H1 (cell line): ENCODE measurements around the gene EIF1AY. TPM values are rescaled to one million over a fixed set of nuclear protein-coding genes. Genes with fewer than 3 reads are reported as not detected.

Experiments used
- CTCF ChIA-PET: fragments of 300-600 bp; sonication (Branson Sonifier 250); formaldehyde crosslinking; loops from one replicate; lab custom pipeline; 2021; ENCODE audit not compliant: partially characterized antibody; lab: Charles Lee
- POLR2A ChIA-PET: fragments of 300-600 bp; sonication (Branson Sonifier 250); formaldehyde crosslinking; loops from one replicate; lab custom pipeline; 2021; ENCODE audit warnings: inconsistent platforms; ENCODE audit not compliant: partially characterized antibody; lab: Charles Lee
- DNase-seq, 2 experiments: peaks; one replicate each; pipeline versions ENCODE4 v3.0.0 to v3.0.0-alpha.2; 2010 to 2022; ENCODE audit warnings: low spot score in 2 of 2, low read depth in 1 of 2, mixed read lengths in 1 of 2
- FAIRE-seq: peaks from 2 replicates; lab custom pipeline; 2011; peaks lifted over from hg19 to GRCh38; lab: Jason Lieb, UNC
- H2AFZ ChIP-seq: 2 replicates; pipeline ENCODE4 v1.8.1; 2012; ENCODE audit warnings: low read length, inconsistent platforms
- H2AK5ac ChIP-seq: 2 replicates; pipeline ENCODE4 v1.6.1; 2013; ENCODE audit warnings: low read depth, low read length
- H2BK120ac ChIP-seq: replicated peaks from 2 replicates; pipeline ENCODE3; 2013; ENCODE audit warnings: low read depth, low read length, inconsistent platforms
- H2BK12ac ChIP-seq: 2 replicates; pipeline ENCODE4 v1.6.1; 2013; ENCODE audit warnings: low read depth, low read length
- H2BK15ac ChIP-seq: 2 replicates; pipeline ENCODE4 v1.6.1; 2013; ENCODE audit warnings: low read length
- H2BK20ac ChIP-seq: 2 replicates; pipeline ENCODE4 v1.6.1; 2013; ENCODE audit warnings: low read length
- H2BK5ac ChIP-seq: 2 replicates; pipeline ENCODE4 v1.6.1; 2013; ENCODE audit warnings: low read depth, low read length
- H3K14ac ChIP-seq: 2 replicates; pipeline ENCODE4 v1.6.1; 2013; ENCODE audit warnings: inconsistent platforms; ENCODE audit not compliant: insufficient read length
- H3K18ac ChIP-seq: 2 replicates; pipeline ENCODE4 v1.6.1; 2013; ENCODE audit warnings: low read length; ENCODE audit errors: extremely low read depth
- H3K23ac ChIP-seq: 2 replicates; pipeline ENCODE4 v1.6.1; 2013; ENCODE audit warnings: inconsistent platforms; ENCODE audit not compliant: insufficient read length
- H3K23me2 ChIP-seq: 2 replicates; pipeline ENCODE4 v1.6.1; 2013; ENCODE audit warnings: low read depth, low read length
- H3K27ac ChIP-seq: 2 replicates; pipeline ENCODE4 v1.6.1; 2011; ENCODE audit warnings: low read depth, low read length, inconsistent platforms
- H3K27me3 ChIP-seq, 4 experiments: replicated peaks in 1 of 4; 1 replicate in 1 of 4; 2 replicates in 3 of 4; pipeline versions ENCODE4 v1.6.1 to v1.8.1; 2011 to 2013; ENCODE audit warnings: low read length in 3 of 4, mild to moderate bottlenecking in 3 of 4, inconsistent platforms in 2 of 4, mixed read lengths in 2 of 4, moderate library complexity in 1 of 4; ENCODE audit not compliant: control insufficient read depth in 3 of 4, insufficient read depth in 3 of 4; ENCODE audit errors: extremely low read depth in 1 of 4
- H3K36me3 ChIP-seq, 4 experiments: 2 replicates each; pipeline versions ENCODE4 v1.6.1 to v1.8.1; 2011 to 2013; ENCODE audit warnings: mild to moderate bottlenecking in 4 of 4, low read length in 3 of 4, moderate library complexity in 2 of 4, control low read depth in 1 of 4, inconsistent platforms in 1 of 4; ENCODE audit not compliant: insufficient read depth in 4 of 4, control insufficient read depth in 2 of 4
- H3K4ac ChIP-seq: replicated peaks from 2 replicates; pipeline ENCODE3; 2013; ENCODE audit warnings: low read length, low read depth, mixed read lengths, inconsistent platforms; ENCODE audit not compliant: insufficient read length
- H3K4me1 ChIP-seq, 4 experiments: replicated peaks in 1 of 4; 1 replicate in 1 of 4; 2 replicates in 3 of 4; pipeline versions ENCODE4 v1.6.1 to v1.8.1; 2011 to 2013; ENCODE audit warnings: low read length in 3 of 4, inconsistent platforms in 2 of 4, mixed read lengths in 1 of 4; ENCODE audit not compliant: insufficient read depth in 4 of 4, control insufficient read depth in 3 of 4
- H3K4me2 ChIP-seq, 2 experiments: 2 replicates each; pipeline versions ENCODE4 v1.6.1 to v1.8.1; 2011 to 2013; ENCODE audit warnings: low read depth in 2 of 2, low read length in 2 of 2, control low read depth in 1 of 2, inconsistent platforms in 1 of 2, mild to moderate bottlenecking in 1 of 2; ENCODE audit not compliant: insufficient read depth in 1 of 2
- H3K4me3 ChIP-seq, 4 experiments: fragments of 200-600, 300-600 bp in 1 of 4; sonication (generic), shearing (Covaris generic), sonication (Bioruptor Twin) in 1 of 4; 2 replicates each; pipeline versions ENCODE4 v1.5.1 to v1.8.1; 2011 to 2016; ENCODE audit warnings: low read length in 4 of 4, low read depth in 3 of 4, control low read depth in 2 of 4, inconsistent platforms in 2 of 4, mild to moderate bottlenecking in 2 of 4, mixed read lengths in 1 of 4, moderate library complexity in 1 of 4; ENCODE audit not compliant: insufficient read depth in 2 of 4; ENCODE audit errors: extremely low read depth in 1 of 4
- H3K56ac ChIP-seq: replicated peaks from 2 replicates; pipeline ENCODE3; 2013; ENCODE audit warnings: low read depth, mild to moderate bottlenecking, mixed read lengths, low read length, inconsistent platforms; ENCODE audit not compliant: insufficient read length
- H3K79me1 ChIP-seq: 2 replicates; pipeline ENCODE4 v1.6.1; 2013; ENCODE audit warnings: low read depth, low read length, control low read depth
- H3K79me2 ChIP-seq, 2 experiments: 2 replicates each; pipeline versions ENCODE4 v1.6.1 to v1.8.1; 2012 to 2013; ENCODE audit warnings: low read length in 2 of 2, mild to moderate bottlenecking in 2 of 2, inconsistent platforms in 1 of 2; ENCODE audit not compliant: insufficient read depth in 2 of 2, control insufficient read depth in 1 of 2
- H3K9ac ChIP-seq, 4 experiments: replicated peaks in 1 of 4; 1 replicate in 1 of 4; 2 replicates in 3 of 4; pipeline versions ENCODE4 v1.6.1 to v1.8.1; 2011 to 2013; ENCODE audit warnings: low read depth in 3 of 4, low read length in 3 of 4, control low read depth in 2 of 4, mild to moderate bottlenecking in 2 of 4, moderate library complexity in 2 of 4, inconsistent platforms in 1 of 4; ENCODE audit errors: extremely low read depth in 1 of 4
- H3K9me3 ChIP-seq, 2 experiments: 2 replicates each; pipeline versions ENCODE4 v1.6.1 to v1.8.1; 2012 to 2013; ENCODE audit warnings: mild to moderate bottlenecking in 2 of 2, moderate library complexity in 2 of 2, control low read depth in 1 of 2, inconsistent platforms in 1 of 2, low read depth in 1 of 2, low read length in 1 of 2, mixed read lengths in 1 of 2; ENCODE audit not compliant: insufficient read depth in 2 of 2
- H4K20me1 ChIP-seq, 2 experiments: replicated peaks in 1 of 2; 2 replicates each; pipeline versions ENCODE3 to v1.8.1; 2011 to 2013; ENCODE audit warnings: inconsistent platforms in 2 of 2, low read length in 2 of 2, mild to moderate bottlenecking in 1 of 2; ENCODE audit not compliant: insufficient read depth in 2 of 2, control insufficient read depth in 1 of 2
- H4K5ac ChIP-seq: 2 replicates; pipeline ENCODE4 v1.6.1; 2013; ENCODE audit warnings: low read length, low read depth, mixed read lengths, inconsistent platforms; ENCODE audit not compliant: insufficient read length
- H4K8ac ChIP-seq: 2 replicates; pipeline ENCODE4 v1.8.0; 2013; ENCODE audit warnings: mild to moderate bottlenecking, moderate library complexity, low read length, inconsistent platforms; ENCODE audit not compliant: insufficient read depth; ENCODE audit errors: extremely low read depth
- H4K91ac ChIP-seq: replicated peaks from 2 replicates; pipeline ENCODE3; 2013; ENCODE audit warnings: low read length, mixed read lengths, inconsistent platforms; ENCODE audit not compliant: insufficient read length
- ASH2L ChIP-seq: fragments of 200-600, 300-600 bp; sonication (generic); IDR thresholded peaks from one replicate; pipeline ENCODE4 v1.7.1; 2017; ENCODE audit warnings: low read length
- BACH1 ChIP-seq: IDR thresholded peaks from 2 replicates; pipeline ENCODE4 v1.6.1; 2012; ENCODE audit warnings: low read length, improper control_type of control experiment
- GABPA ChIP-seq: IDR thresholded peaks from 2 replicates; pipeline ENCODE4 v1.6.1; 2011; ENCODE audit warnings: mild to moderate bottlenecking, low read length, moderate library complexity, borderline replicate concordance; ENCODE audit not compliant: insufficient read depth
- HDAC6 ChIP-seq: IDR thresholded peaks from one replicate; pipeline ENCODE4 v1.7.1; 2012; ENCODE audit warnings: low read depth, mild to moderate bottlenecking, inconsistent platforms, low read length, moderate library complexity
- KDM4A ChIP-seq: IDR thresholded peaks from one replicate; pipeline ENCODE4 v1.7.1; 2012; ENCODE audit warnings: low read depth, mild to moderate bottlenecking, moderate library complexity, low read length, inconsistent platforms; ENCODE audit not compliant: severe bottlenecking
- PHF8 ChIP-seq: fragments of 200-600 bp; sonication (generic); conservative IDR thresholded peaks from 2 replicates; pipeline ENCODE4 v1.7.1; 2012; ENCODE audit warnings: low read depth, mild to moderate bottlenecking, inconsistent platforms, low read length, moderate library complexity
- TAF7 ChIP-seq: optimal IDR thresholded peaks from 2 replicates; pipeline ENCODE3; 2011; ENCODE audit warnings: low read depth, mild to moderate bottlenecking, inconsistent platforms, low read length, moderate library complexity, borderline replicate concordance
- TBP ChIP-seq: IDR thresholded peaks from 2 replicates; pipeline ENCODE4 v1.6.1; 2011; ENCODE audit warnings: low read depth, low read length, improper control_type of control experiment
- WGBS, 2 experiments: shearing (Covaris generic) in 1 of 2; methylation state at CpG; one replicate each; pipeline versions ENCODE4 v1.1.6 to v1.1.7; 2013 to 2015; ENCODE audit warnings: low lambda C conversion rate in 2 of 2, mixed read lengths in 2 of 2, inconsistent platforms in 1 of 2, low coverage in 1 of 2, missing lambda C conversion rate in 1 of 2; ENCODE audit not compliant: insufficient replicate concordance in 2 of 2, insufficient coverage in 1 of 2, insufficient read length in 1 of 2; ENCODE audit errors: extremely low coverage in 1 of 2, missing lambda C conversion rate in 1 of 2; 5-methylcytosine and 5-hydroxymethylcytosine counted together
- long read RNA-seq, 2 experiments: library from RNA in 1 of 2; library from capped mRNA in 1 of 2; stranded (forward); transcript quantifications; one replicate each; pipeline ENCODE4 v2.0.0, GENCODE V29; 2021; ENCODE audit warnings: inconsistent platforms in 1 of 2
- polyA minus RNA-seq, 3 experiments: library from RNA; depleted of rRNA, polyadenylated mRNA; stranded (reverse); fragments of >200 nt; gene quantifications; 1 replicate in 2 of 3; 2 replicates in 1 of 3; pipeline ENCODE4 v1.2.3, GENCODE V29; 2011
- polyA plus RNA-seq, 7 experiments: library from polyadenylated mRNA; depleted of rRNA in 3 of 7; stranded (reverse) in 5 of 7; unstranded in 2 of 7; fragments of >200 nt in 5 of 7; fragments of 200-250 nt in 2 of 7; gene quantifications; 1 replicate in 5 of 7; 2 replicates in 1 of 7; 4 replicates in 1 of 7; pipeline versions ENCODE4 v1.2.1 to v1.2.3, GENCODE V29; 2011 to 2013; ENCODE audit warnings: missing spikeins in 2 of 7, mixed read lengths in 2 of 7
- total RNA-seq: library from RNA; stranded (reverse); fragmentation: NEBNext Ultra II Directional; extraction: Animal tissue kit (Norgen Biotek cat#: 25700); gene quantifications from 2 replicates; pipeline ENCODE4 v1.2.1, GENCODE V29; 2021
- TF ChIP-seq, protein P1 (sequence below): IDR thresholded peaks from 2 replicates; pipeline ENCODE4 v1.6.1; 2012; ENCODE audit warnings: inconsistent platforms

The EIF1AY gene, protein sequence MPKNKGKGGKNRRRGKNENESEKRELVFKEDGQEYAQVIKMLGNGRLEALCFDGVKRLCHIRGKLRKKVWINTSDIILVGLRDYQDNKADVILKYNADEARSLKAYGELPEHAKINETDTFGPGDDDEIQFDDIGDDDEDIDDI
- total RNA-seq (34.1 and 37.7 TPM in 2 replicates), polyA plus RNA-seq (2011; rRNA removed) (4.0 and 8.8 TPM in 2 replicates), polyA minus RNA-seq (2011; rRNA and poly(A)+ RNA removed) (2.4 and 2.6 TPM in 2 replicates)
- polyA plus RNA-seq (2011; cell fraction: cytosol; rRNA removed) = 16.9 TPM
- 0.87 TPM for polyA plus RNA-seq (2011; cell fraction: nucleus; rRNA removed)
- polyA plus RNA-seq (2012, experiment 1 of 2) = 18.9 to 37.3 TPM (median 21.1 TPM) in 4 replicates
- polyA plus RNA-seq (2012, experiment 2 of 2) = 8.4 TPM
- polyA plus RNA-seq (2013, experiment 1 of 2) = 25.4 TPM
- polyA plus RNA-seq (2013, experiment 2 of 2) = 24.6 TPM
- 4.9 TPM for polyA minus RNA-seq (2011; cell fraction: cytosol; rRNA and poly(A)+ RNA removed)
- 2.0 TPM for polyA minus RNA-seq (2011; cell fraction: nucleus; rRNA and poly(A)+ RNA removed)
- long read RNA-seq, experiment 1, transcript EIF1AY-201 (7 exons, 1,390 nt) = major isoform, 25 of 38 reads
- long read RNA-seq, experiment 1, partial matches to known transcripts = 8 of 38 reads
- long read RNA-seq, experiment 1, other reads (novel, unspliced or antisense) = 3 of 38 reads
- long read RNA-seq, experiment 2, transcript EIF1AY-201 (7 exons, 1,390 nt) = major isoform, 107 of 119 reads
- long read RNA-seq, experiment 2, partial matches to known transcripts = 8 of 119 reads
- long read RNA-seq, experiment 2, other reads (novel, unspliced or antisense) = 3 of 119 reads

DNA sequence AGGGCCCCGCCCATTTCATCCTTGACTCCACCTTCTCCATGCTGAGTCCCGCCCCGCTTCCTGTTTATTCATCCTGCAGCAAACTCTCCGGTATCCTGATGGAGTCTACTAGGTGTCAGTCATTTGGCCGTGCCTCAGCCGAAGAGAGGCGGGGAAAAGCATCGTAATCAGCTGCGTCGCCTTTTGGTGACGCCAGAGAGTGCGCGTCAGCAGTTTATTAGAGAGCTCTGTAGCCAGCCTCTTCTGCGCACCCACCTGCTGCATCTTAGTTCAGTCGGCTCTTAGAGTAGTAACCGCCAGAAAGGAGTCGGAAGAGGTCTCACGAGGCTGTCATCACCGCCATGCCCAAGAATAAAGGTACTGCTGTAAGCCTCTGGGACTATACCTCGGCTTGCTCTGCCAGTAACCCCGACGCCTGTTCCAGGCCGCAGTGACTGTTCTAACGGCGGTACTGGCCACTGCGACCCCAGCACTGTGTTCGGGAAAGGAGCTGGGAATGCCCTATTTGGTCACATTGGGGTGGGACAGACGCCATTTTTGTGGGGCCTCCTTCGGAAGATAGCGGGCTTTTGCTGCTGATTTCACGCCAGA, at the start of gene EIF1AY:
EIF1AY (plus strand) TSS at position 246 of the 591 bp plus-strand sequence; CDS start at position 342, 96 bp downstream.
- Histone ChIP-seq H2AK5ac (no peak within 1 kb of the TSS), H2BK12ac (no peak within 1 kb of the TSS), H3K18ac (no peak within 1 kb of the TSS), H3K4ac (no peak within 1 kb of the TSS), H3K9me3 (no peaks in the 10 kb centered on the region), H3K27me3 (no peaks in the 10 kb centered on the region), H3K27ac (peak within 1 kb of the TSS; percentile 93), H2BK120ac (no peak within 1 kb of the TSS), H3K23me2 (no peaks in the 10 kb centered on the region), H4K5ac (no peak within 1 kb of the TSS), H4K91ac (peak within 1 kb of the TSS; percentile 30), H2BK5ac (peak within 1 kb of the TSS; percentile 4; the same call in 1 of the 2 replicates), H2AFZ (peak within 1 kb of the TSS; percentile 85), H3K4me2 (peak within 1 kb of the TSS; percentile 54 to 65), H3K79me2 (peaks cover 0 to 14% of the 10 kb centered on the region in 2 experiments; a peak in 2 of 4 replicates), H3K4me1 (no peaks in the 10 kb centered on the region), H3K56ac (no peak within 1 kb of the TSS), H3K36me3 (no peaks in the 10 kb centered on the region; a peak in 1 of 8 replicates), H3K9ac (peak within 1 kb of the TSS; percentile 62 to 93 (median 86)), H2BK20ac (no peak within 1 kb of the TSS), H3K4me3 (peak within 1 kb of the TSS; percentile 76 to 97 (median 87)), H2BK15ac (no peak within 1 kb of the TSS), H4K8ac (peak within 1 kb of the TSS; percentile 96; the same call in 1 of the 2 replicates), H3K79me1 (no peaks in the 10 kb centered on the region), H3K23ac (no peak within 1 kb of the TSS), H4K20me1 (no peaks in the 10 kb centered on the region), H3K14ac (no peak within 1 kb of the TSS)
- FAIRE-seq = peak; percentile 78
- ChIA-PET CTCF (no interaction called here), POLR2A (interaction anchor here (0.7 to 1.5 kb wide), 3 partner anchors 11 to 14 kb away, joined by 3 to 4 read pairs (median 3); no protein-coding TSS in a partner anchor)
- 2% methylated on average over 27 of the region's 31 CpGs; no CpG with 5 or more reads in 1 of the 2 experiments for WGBS, 2 experiments
- peak; percentile 63 to 78 for DNase-seq
- TF ChIP-seq, protein P1, sequence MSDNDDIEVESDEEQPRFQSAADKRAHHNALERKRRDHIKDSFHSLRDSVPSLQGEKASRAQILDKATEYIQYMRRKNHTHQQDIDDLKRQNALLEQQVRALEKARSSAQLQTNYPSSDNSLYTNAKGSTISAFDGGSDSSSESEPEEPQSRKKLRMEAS = no peak
- TF ChIP-seq PHF8 (peak; percentile 45), KDM4A (peak; percentile 97), BACH1 (no peak), HDAC6 (no peak), ASH2L (peak; percentile 52), TAF7 (peak; percentile 42), TBP (peak; percentile 86), GABPA (no peak)
